DMS153 (cell line): ENCODE data around the gene SLX4IP.
"Not testable (repeated sequence)": the region's sequence is repeated elsewhere in the genome, so short reads cannot be mapped to it uniquely, and the experiment has no call there.

Experiments used
- DNase-seq: peaks from one replicate; lab custom pipeline; 2025; lab: John Stamatoyannopoulos, UW

SLX4IP gene

GRCh38 chr20:10434832-10435812 is at the start of gene SLX4IP:
Gene SLX4IP (plus strand): TSS chr20:10435305. CDS start chr20:10458205, 22,900 bp downstream.
- peak; percentile 98 for DNase-seq

GRCh38 chr20:10385850-10386544 is 49.1 kb upstream of the SLX4IP start:
- DNase-seq = no peak

- DNase-seq = no peak
Observed at GRCh38 chr20:10387686-10388085, 47.4 kb upstream of the SLX4IP start.

DNA sequence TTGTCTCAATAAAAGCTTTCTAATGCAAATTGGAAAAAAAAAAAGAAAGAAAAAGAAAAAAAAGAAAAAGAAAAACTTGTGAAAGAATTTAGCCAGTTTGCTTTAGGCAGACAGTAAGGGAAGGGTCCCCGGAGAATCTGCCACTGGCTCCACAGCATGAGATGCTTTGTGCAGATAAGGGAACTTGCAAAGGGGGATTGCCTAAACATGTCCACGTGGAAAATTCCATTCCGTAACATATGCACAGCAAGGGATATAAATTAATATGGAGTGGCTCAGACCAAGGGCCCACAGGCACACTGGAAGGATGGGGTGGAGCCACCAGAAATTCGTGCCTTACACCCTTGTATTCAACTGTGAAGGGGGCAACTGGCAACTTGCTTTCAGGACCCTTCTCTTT is 46.5 kb upstream of the SLX4IP start:
- DNase-seq = no peak

- no peak for DNase-seq
Observed at GRCh38 chr20:10390709-10391108, 44.4 kb upstream of the SLX4IP start.

- not testable (repeated sequence) for DNase-seq
Observed at GRCh38 chr20:10394752-10395151, 40.4 kb upstream of the SLX4IP start.

DNA sequence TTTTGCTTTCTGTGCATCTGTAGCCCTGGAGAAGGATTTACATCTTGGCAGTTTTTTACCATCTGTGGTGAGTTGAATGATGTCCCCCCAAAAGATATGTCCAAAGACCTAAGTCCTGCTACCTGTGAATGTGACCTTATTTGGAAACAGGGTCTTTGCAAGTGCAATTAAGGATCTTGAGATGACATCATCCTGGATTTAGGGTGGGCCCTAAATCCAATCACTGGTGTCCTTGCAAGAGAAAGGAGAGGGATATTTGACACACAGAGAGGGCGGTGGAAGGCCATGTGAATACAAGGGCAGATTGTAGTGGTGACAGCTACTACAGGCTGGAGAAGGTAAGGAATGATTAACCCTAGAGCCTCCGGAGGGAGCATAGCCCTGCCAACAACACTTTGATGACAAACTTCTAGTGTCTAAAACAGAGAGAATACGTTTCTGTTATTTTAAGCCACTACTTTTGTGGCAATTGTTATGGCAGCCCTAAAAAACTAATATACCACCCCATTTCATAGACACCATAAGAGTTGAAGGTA is 36.2 kb upstream of the SLX4IP start:
- DNase-seq = no peak

DNA sequence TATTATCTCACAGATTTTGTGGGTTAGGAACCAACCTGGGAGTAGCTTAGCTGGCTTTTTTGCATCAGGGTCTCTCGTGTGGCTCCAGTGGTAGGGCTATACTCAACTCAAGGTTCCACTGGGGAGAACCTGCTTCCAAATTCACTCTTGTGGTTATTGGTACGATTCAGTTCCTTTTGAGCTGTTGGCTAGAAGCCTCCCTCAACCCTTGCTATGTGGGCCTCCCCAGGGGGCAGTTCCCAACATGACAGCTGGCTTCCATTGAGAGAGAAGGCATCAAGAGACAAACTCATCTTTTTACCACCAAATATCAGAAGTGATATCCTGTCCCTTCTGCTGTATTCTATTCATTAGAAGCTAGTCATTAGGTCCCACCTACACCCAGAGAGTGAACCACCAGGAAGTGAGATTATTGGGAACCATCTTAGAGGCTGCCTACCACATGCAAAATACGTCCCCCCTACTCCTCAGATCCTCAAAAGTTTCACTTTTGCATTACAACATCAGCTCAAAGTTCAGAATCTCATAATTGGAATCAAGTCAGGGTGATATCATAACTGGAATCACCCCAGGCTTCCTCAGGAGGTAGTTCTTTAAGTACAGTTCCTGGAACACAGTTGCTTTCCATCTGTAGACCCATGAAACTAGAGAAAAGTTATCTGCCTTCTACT is 32.0 kb upstream of the SLX4IP start:
- DNase-seq = no peak

- no peak for DNase-seq
Observed at GRCh38 chr20:10404023-10404628, 31.0 kb upstream of the SLX4IP start.

DNA sequence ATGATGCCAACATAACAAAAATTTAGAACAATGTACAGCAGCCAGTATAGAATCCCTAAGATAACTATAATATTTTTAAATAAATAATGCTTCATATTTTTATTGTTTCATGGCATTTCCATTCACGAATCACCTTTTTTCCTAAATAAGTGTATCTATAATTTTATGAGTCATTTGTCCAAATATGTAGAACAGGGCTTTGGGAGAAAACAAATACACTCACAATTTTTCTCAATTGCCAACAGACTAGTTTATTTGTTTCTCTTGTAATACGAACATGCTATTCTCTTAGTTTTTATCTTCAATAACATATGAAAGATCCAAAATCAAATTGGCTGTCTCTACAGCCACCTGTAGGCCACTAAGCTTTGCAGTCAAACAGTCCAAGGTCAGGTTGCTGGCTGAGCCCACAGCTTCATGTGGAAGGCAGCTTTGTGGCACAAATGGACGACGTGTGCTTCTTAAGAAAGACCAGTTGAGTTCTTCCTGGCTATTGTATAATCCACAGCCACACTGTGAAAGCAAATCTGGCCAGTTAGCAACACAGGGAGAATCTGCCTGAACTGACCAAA is 30.1 kb upstream of the SLX4IP start:
- DNase-seq = no peak

GRCh38 chr20:10408108-10408813 is 26.8 kb upstream of the SLX4IP start:
- no peak for DNase-seq

DNA sequence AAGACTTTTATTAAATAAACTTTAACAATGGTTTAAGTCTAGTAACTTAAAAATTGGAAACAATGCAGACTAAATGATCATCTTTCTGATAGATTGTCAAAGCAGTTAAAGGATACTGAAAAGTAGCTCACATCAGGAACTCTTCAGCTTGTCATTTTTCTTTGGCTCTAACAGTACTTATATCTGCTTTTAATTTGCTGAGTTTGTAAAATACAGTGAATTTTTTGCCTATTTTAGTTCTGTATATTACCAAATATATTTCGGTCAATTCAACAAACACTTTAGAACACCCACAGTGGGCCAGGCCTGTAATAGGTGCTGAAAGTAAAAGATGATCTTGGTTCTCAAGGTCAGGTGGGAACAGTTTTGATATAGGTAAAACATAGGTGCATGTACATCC is 23.4 kb upstream of the SLX4IP start:
- no peak for DNase-seq

- DNase-seq = no peak
Observed at GRCh38 chr20:10412591-10413408, 22.3 kb upstream of the SLX4IP start.

- no peak for DNase-seq
Observed at GRCh38 chr20:10415013-10415650, 20.0 kb upstream of the SLX4IP start.

- not testable (repeated sequence) for DNase-seq
Observed at GRCh38 chr20:10417218-10417617, 17.9 kb upstream of the SLX4IP start.

- no peak for DNase-seq
Observed at GRCh38 chr20:10419550-10420133, 15.5 kb upstream of the SLX4IP start.

- DNase-seq = no peak
Observed at GRCh38 chr20:10423735-10424134, 11.4 kb upstream of the SLX4IP start.

GRCh38 chr20:10427060-10427692 is 7.9 kb upstream of the SLX4IP start:
- DNase-seq = no peak

GRCh38 chr20:10428008-10428407 is 7.1 kb upstream of the SLX4IP start:
- DNase-seq = no peak
